HL-60 (cell line): Measurements from ENCODE around the gene IMPDH1.
A peak's percentile ranks its signal among the peaks of the same experiment; 100 is the strongest.

Experiments
- DNase-seq, 2 experiments: peaks; one replicate each; pipeline ENCODE4 v3.0.0-alpha.2; 2010 to 2020; ENCODE audit warnings: low read depth in 1 of 2, low spot score in 1 of 2
- H3K27ac ChIP-seq: fragments of 250-450 bp; sonication (Bioruptor Pico); replicated peaks from 2 replicates; pipeline ENCODE4 v1.5.1; 2020; ENCODE audit warnings: mild to moderate bottlenecking, moderate library complexity
- H3K27me3 ChIP-seq: fragments of 250-450 bp; sonication (Bioruptor Pico); 2 replicates; pipeline ENCODE4 v1.5.1; 2021; ENCODE audit warnings: mild to moderate bottlenecking, moderate library complexity; ENCODE audit not compliant: insufficient read depth, poor library complexity, severe bottlenecking
- H3K4me3 ChIP-seq: replicated peaks from 2 replicates; pipeline ENCODE4 v1.5.1; 2011; ENCODE audit warnings: mild to moderate bottlenecking, control low read depth, low read length; ENCODE audit not compliant: insufficient read depth
- GABPA ChIP-seq: IDR thresholded peaks from 2 replicates; pipeline ENCODE4 v1.6.1; 2012; ENCODE audit warnings: low read depth
- POLR2AphosphoS5 ChIP-seq: IDR thresholded peaks from 2 replicates; pipeline ENCODE4 v1.6.1; 2012; ENCODE audit warnings: low read depth
- REST ChIP-seq: IDR thresholded peaks from 2 replicates; pipeline ENCODE4 v1.6.1; 2012; ENCODE audit warnings: low read depth; ENCODE audit not compliant: insufficient replicate concordance
- SPI1 ChIP-seq: IDR thresholded peaks from 2 replicates; pipeline ENCODE4 v1.6.1; 2012; ENCODE audit warnings: low read depth, mild to moderate bottlenecking, borderline replicate concordance
- TF ChIP-seq, protein P1 (sequence below): IDR thresholded peaks from one replicate; pipeline ENCODE4 v1.5.1; 2011; ENCODE audit warnings: low read length, control low read depth, inconsistent platforms; ENCODE audit not compliant: insufficient read depth

IMPDH1 gene

GRCh38 chr7:128443831-128444600 lies 34.2 kb upstream of the IMPDH1 start:
- Histone ChIP-seq H3K27ac (no peak overlapping the region), H3K4me3 (no peak overlapping the region), H3K27me3 (no peaks in the 10 kb centered on the region)
- DNase-seq = no peak
- TF ChIP-seq POLR2AphosphoS5 = no peak
- TF ChIP-seq SPI1 = no peak
- TF ChIP-seq REST = no peak
- TF ChIP-seq GABPA = no peak
- TF ChIP-seq, protein P1, sequence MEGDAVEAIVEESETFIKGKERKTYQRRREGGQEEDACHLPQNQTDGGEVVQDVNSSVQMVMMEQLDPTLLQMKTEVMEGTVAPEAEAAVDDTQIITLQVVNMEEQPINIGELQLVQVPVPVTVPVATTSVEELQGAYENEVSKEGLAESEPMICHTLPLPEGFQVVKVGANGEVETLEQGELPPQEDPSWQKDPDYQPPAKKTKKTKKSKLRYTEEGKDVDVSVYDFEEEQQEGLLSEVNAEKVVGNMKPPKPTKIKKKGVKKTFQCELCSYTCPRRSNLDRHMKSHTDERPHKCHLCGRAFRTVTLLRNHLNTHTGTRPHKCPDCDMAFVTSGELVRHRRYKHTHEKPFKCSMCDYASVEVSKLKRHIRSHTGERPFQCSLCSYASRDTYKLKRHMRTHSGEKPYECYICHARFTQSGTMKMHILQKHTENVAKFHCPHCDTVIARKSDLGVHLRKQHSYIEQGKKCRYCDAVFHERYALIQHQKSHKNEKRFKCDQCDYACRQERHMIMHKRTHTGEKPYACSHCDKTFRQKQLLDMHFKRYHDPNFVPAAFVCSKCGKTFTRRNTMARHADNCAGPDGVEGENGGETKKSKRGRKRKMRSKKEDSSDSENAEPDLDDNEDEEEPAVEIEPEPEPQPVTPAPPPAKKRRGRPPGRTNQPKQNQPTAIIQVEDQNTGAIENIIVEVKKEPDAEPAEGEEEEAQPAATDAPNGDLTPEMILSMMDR = no peak

DNA sequence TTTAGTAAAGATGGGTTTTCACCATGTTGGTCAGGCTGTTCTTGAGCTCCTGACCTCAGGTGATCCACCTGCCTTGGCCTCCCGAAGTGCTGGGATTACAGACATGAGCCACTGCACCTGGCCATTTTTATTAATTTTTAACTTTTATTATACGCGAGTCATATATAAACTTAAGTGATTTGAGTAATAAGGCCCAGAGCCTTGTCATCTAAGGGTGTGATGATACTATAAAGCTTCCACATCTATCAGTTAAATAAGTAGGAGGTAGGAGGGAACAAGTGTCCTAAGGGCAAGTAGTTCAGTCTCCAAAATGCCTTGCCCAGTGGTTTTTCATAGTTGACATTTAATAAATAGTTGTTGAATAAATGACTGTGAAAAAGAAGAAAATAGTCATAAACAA lies 32.6 kb upstream of the IMPDH1 start:
- Histone ChIP-seq H3K4me3 (no peak overlapping the region), H3K27me3 (no peaks in the 10 kb centered on the region), H3K27ac (no peak overlapping the region)
- TF ChIP-seq GABPA (no peak), REST (no peak), POLR2AphosphoS5 (no peak), SPI1 (no peak)
- TF ChIP-seq, protein P1 = no peak
- no peak for DNase-seq

DNA sequence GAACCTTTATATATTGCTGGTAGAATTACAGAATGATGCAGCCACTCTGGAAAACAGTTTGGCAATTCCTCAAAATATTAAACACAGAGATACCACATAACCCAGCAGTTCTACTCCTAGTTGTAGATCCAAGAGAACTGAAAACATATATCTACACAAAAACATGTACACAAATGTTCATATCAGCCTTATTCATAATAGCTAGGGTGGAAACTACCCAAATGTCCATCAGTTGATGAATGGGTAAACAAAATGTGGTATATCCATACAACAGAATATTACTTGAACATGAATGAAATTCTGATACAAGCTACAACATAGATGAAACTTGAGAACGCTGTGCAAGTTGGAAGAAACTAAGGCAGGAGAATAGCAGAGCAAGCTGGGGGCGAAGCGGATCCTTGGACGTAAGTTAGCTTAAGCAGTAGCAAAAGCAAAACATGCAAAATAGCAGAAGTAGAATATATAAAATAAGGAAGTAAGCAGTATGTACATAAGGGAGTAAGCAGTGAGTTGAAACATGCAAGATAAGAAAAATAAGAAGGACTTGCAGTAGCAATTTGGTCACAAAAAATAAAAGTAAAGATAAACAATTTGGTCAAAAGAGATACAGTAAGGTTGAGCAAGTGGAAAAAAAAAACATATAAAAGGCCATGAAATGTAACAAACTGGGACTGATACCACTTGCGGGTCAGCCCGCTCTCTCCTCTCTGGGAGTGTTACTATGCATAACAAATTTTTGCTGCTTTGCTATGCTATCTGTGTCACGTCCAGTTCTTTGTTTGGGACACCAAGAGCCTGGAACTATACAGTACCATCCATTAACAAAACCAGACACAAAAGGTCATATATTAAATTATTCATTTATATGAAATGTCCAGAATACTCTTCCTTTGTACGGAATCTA lies 27.9 kb upstream of the IMPDH1 start:
- H3K27me3 ChIP-seq = no peaks in the 10 kb centered on the region
- DNase-seq = peak in 1 of 2 experiments; percentile 67
- TF ChIP-seq SPI1 = peak; percentile 63; the same call in 1 of the 2 replicates
- no peak for TF ChIP-seq REST
- TF ChIP-seq, protein P1 = no peak
- no peak for TF ChIP-seq POLR2AphosphoS5
- no peak for TF ChIP-seq GABPA
- H3K27ac ChIP-seq = peak overlapping the region; percentile 66
- no peak overlapping the region for H3K4me3 ChIP-seq
